OCI-LY7 (cell line): Measurements from ENCODE around the gene ERP44. TPM values are rescaled to one million over a fixed set of nuclear protein-coding genes. Genes with fewer than 3 reads are reported as not detected.

Experiments
- BruUV-seq: library from RNA; stranded (reverse); fragments of 400-500 nt; replicated peaks from 2 replicates; lab custom pipeline; 2021; lab: Mats Ljungman, UMichigan
- CTCF ChIA-PET: fragments of 300-600 bp; sonication (Branson Sonifier 250); formaldehyde crosslinking; loops from one replicate; lab custom pipeline; 2022; ENCODE audit warnings: antibody characterized with exemption; ENCODE audit not compliant: unreplicated experiment; lab: Charles Lee
- POLR2A ChIA-PET: fragments of 300-600 bp; sonication (Branson Sonifier 250); formaldehyde crosslinking; loops from one replicate; lab custom pipeline; 2022; ENCODE audit warnings: antibody characterized with exemption; lab: Charles Lee
- DNase-seq: peaks from one replicate; pipeline ENCODE4 v3.0.0-alpha.2; 2015; ENCODE audit warnings: low spot score
- H2AFZ ChIP-seq: fragments of 200-600 bp; sonication (generic), shearing (Covaris generic); 2 replicates; pipeline ENCODE4 v1.6.1; 2014; ENCODE audit warnings: mild to moderate bottlenecking, antibody characterized with exemption, low read length, moderate library complexity
- H3K27ac ChIP-seq: fragments of 200-600 bp; sonication (generic); 2 replicates; pipeline ENCODE4 v1.5.1; 2014; ENCODE audit warnings: mixed run types, low read depth, mild to moderate bottlenecking, moderate library complexity, low read length, inconsistent platforms; ENCODE audit not compliant: poor library complexity, severe bottlenecking
- H3K36me3 ChIP-seq: fragments of 200-600 bp; sonication (generic); 2 replicates; pipeline ENCODE4 v1.6.1; 2014; ENCODE audit warnings: mild to moderate bottlenecking, antibody characterized with exemption, low read length, moderate library complexity, mixed read lengths; ENCODE audit not compliant: insufficient read depth
- H3K4me1 ChIP-seq: fragments of 200-600 bp; sonication (generic); 2 replicates; pipeline ENCODE4 v1.5.1; 2014; ENCODE audit warnings: mild to moderate bottlenecking, low read length; ENCODE audit not compliant: insufficient read depth, poor library complexity, severe bottlenecking
- H3K4me2 ChIP-seq: fragments of 200-600 bp; sonication (generic); 2 replicates; pipeline ENCODE4 v1.6.1; 2014; ENCODE audit warnings: mild to moderate bottlenecking, low read length
- H3K4me3 ChIP-seq: fragments of 200-600 bp; sonication (generic); 2 replicates; pipeline ENCODE4 v1.5.1; 2014; ENCODE audit warnings: mild to moderate bottlenecking, low read depth, low read length; ENCODE audit not compliant: poor library complexity, severe bottlenecking
- H3K79me2 ChIP-seq: fragments of 200-600 bp; sonication (generic); 2 replicates; pipeline ENCODE4 v1.6.1; 2016; ENCODE audit warnings: low read depth, mild to moderate bottlenecking, low read length, moderate library complexity, mixed read lengths; ENCODE audit not compliant: insufficient read depth
- H3K9me2 ChIP-seq: fragments of 200-600 bp; sonication (generic); 2 replicates; pipeline ENCODE4 v1.6.1; 2016; ENCODE audit warnings: mild to moderate bottlenecking, low read length, mixed read lengths; ENCODE audit not compliant: insufficient read depth
- H3K9me3 ChIP-seq: fragments of 200-600 bp; sonication (generic); 2 replicates; pipeline ENCODE4 v1.6.1; 2014; ENCODE audit warnings: mild to moderate bottlenecking, mixed run types, low read length, mixed read lengths
- H4K20me1 ChIP-seq: fragments of 200-600 bp; sonication (generic); 2 replicates; pipeline ENCODE4 v1.6.1; 2014; ENCODE audit warnings: mild to moderate bottlenecking, antibody characterized with exemption, low read length, moderate library complexity, mixed read lengths; ENCODE audit not compliant: insufficient read depth
- CTCF ChIP-seq: fragments of 200-600 bp; sonication (generic); conservative IDR thresholded peaks from 2 replicates; pipeline ENCODE4 v1.5.1; 2014; ENCODE audit warnings: mild to moderate bottlenecking, antibody characterized with exemption, low read length, moderate library complexity, mixed read lengths
- EZH2phosphoT487 ChIP-seq: fragments of 200-600 bp; sonication (generic); IDR thresholded peaks from 2 replicates; pipeline ENCODE4 v1.6.1; 2018; ENCODE audit warnings: low read depth, borderline replicate concordance, mild to moderate bottlenecking, mixed run types, antibody characterized with exemption, low read length, moderate library complexity, mixed read lengths
- intact Hi-C: fragments of 100-400 bp; cut with micrococcal nuclease; formaldehyde crosslinking; loops from one replicate; pipeline ENCODE4 v1.10.0; 2022; ENCODE audit not compliant: unreplicated experiment
- small RNA-seq: library from RNA; depleted of rRNA; stranded (forward); fragments of <200 nt; gene quantifications from one replicate; pipeline ENCODE3, GENCODE V24; 2014
- total RNA-seq, 2 experiments: library from RNA; depleted of rRNA in 1 of 2; stranded (reverse); fragments of >200 nt in 1 of 2; shearing (Covaris generic) in 1 of 2; gene quantifications; 2 replicates each; pipeline ENCODE4 v1.2.3, GENCODE V29; 2014 to 2022

Gene ERP44
- total RNA-seq, 2 experiments from 2014 or later: 19.3 to 28.1 TPM

- DNase-seq: no peak
- no peaks in the 10 kb centered on the region for H3K9me3 ChIP-seq
- ChIA-PET CTCF (no interaction called here), POLR2A (interaction anchor here (0.8 to 1.4 kb wide), 3 partner anchors 22 to 274 kb away, joined by 3 to 6 read pairs (median 3); no protein-coding TSS in a partner anchor)
- no peaks in the 10 kb centered on the region for H3K9me2 ChIP-seq
- H3K27ac ChIP-seq: no peak overlapping the region
- no peak for TF ChIP-seq EZH2phosphoT487
- TF ChIP-seq CTCF: no peak
- no peaks in the 10 kb centered on the region for H3K79me2 ChIP-seq
- no TSS peak for BruUV-seq
- no peak overlapping the region for H2AFZ ChIP-seq
- H3K36me3 ChIP-seq: no peaks in the 10 kb centered on the region; the same call in 1 of the 2 replicates
- H3K4me3 ChIP-seq: no peak overlapping the region
- no peak overlapping the region for H3K4me2 ChIP-seq
- no peaks in the 10 kb centered on the region for H4K20me1 ChIP-seq
- intact Hi-C loops: no loop called here
- no peaks in the 10 kb centered on the region for H3K4me1 ChIP-seq
Measured at GRCh38 chr9:99931155-99931840, 167.5 kb downstream of the ERP44 start.

GRCh38 chr9:99929652-99930051, 169.1 kb downstream of the ERP44 start:
- TF ChIP-seq EZH2phosphoT487 (no peak), CTCF (no peak)
- Histone ChIP-seq H3K9me3 (0 out of 2 replicates have a peak, but pooled peaks cover 7% of the 10 kb centered on the region), H3K4me3 (no peak overlapping the region), H4K20me1 (no peaks in the 10 kb centered on the region), H2AFZ (no peak overlapping the region), H3K4me1 (no peaks in the 10 kb centered on the region), H3K27ac (no peak overlapping the region), H3K79me2 (no peaks in the 10 kb centered on the region), H3K4me2 (no peak overlapping the region), H3K9me2 (no peaks in the 10 kb centered on the region), H3K36me3 (peaks cover 2% of the 10 kb centered on the region; the same call in 1 of the 2 replicates)
- no peak for DNase-seq
- ChIA-PET POLR2A (no interaction called here), CTCF (no interaction called here)
- intact Hi-C loops: no loop called here
- BruUV-seq: no TSS peak

Small RNAs within 50 kb of the gene (small RNA-seq; reads per million reads assigned to genes)
- not detected for gene RN7SL75P

Other genes starting within 250 kb of the ERP44 start
- gene STX17, start 192.3 kb downstream of the ERP44 start, total RNA-seq (2014; rRNA removed; shearing (Covaris generic)): 12.1 and 12.4 TPM in 2 replicates
- 18.6 and 21.5 TPM in 2 replicates for gene STX17, start 192.3 kb downstream of the ERP44 start, total RNA-seq (2022)
- 30.7 and 33.1 TPM in 2 replicates for gene INVS, start 243 bp upstream of the ERP44 start, total RNA-seq (2014; rRNA removed; shearing (Covaris generic))
- gene INVS, start 243 bp upstream of the ERP44 start, total RNA-seq (2022): 36.7 and 38.5 TPM in 2 replicates